HEK293 (cell line): ENCODE results near the gene CELSR1.

Experiments
- CTCF ChIA-PET: fragments of 350-600 bp; formaldehyde crosslinking; extraction: SDS; loops from one replicate; lab custom pipeline; 2021; ENCODE audit warnings: antibody characterized with exemption; lab: Yijun Ruan, JAX
- POLR2A ChIA-PET: fragments of 300-600 bp; formaldehyde crosslinking; extraction: SDS; loops from one replicate; lab custom pipeline; 2020; ENCODE audit warnings: antibody characterized with exemption, inconsistent platforms; lab: Yijun Ruan, JAX
- H3K27ac ChIP-seq: fragments of 200-500 bp; sonication (Bioruptor generic); 2 replicates; pipeline ENCODE4 v1.5.1; 2014; ENCODE audit warnings: low read depth, low read length, control low read depth, inconsistent platforms; ENCODE audit errors: extremely low read depth
- H3K36me3 ChIP-seq, 2 experiments: fragments of 200-500 bp in 1 of 2; sonication (Bioruptor generic) in 1 of 2; 1 replicate in 1 of 2; 2 replicates in 1 of 2; pipeline ENCODE4 v1.5.1; 2014 to 2017; ENCODE audit warnings: inconsistent platforms in 2 of 2, low read length in 2 of 2; ENCODE audit not compliant: control insufficient read depth in 2 of 2, insufficient read depth in 1 of 2
- H3K4me1 ChIP-seq: fragments of 200-500 bp; sonication (Bioruptor generic); 2 replicates; pipeline ENCODE4 v1.5.1; 2014; ENCODE audit warnings: mild to moderate bottlenecking, low read length, inconsistent platforms; ENCODE audit not compliant: control insufficient read depth, insufficient read depth
- H3K4me3 ChIP-seq: 2 replicates; pipeline ENCODE4 v1.5.1; 2011; ENCODE audit warnings: low read depth, mild to moderate bottlenecking, control low read depth, low read length, moderate library complexity
- H3K9me3 ChIP-seq: fragments of 200-500 bp; sonication (Bioruptor generic); 2 replicates; pipeline ENCODE4 v1.5.1; 2014; ENCODE audit warnings: low read depth, low read length, inconsistent platforms; ENCODE audit not compliant: control insufficient read depth, insufficient read depth
- AEBP2 ChIP-seq: fragments of 450-650 bp; formaldehyde crosslinking; IDR thresholded peaks from 2 replicates; pipeline ENCODE4 v1.5.1; 2016; ENCODE audit warnings: missing biosample characterization, missing genetic modification characterization, borderline replicate concordance
- EGR2 ChIP-seq: fragments of 450-650 bp; formaldehyde crosslinking; IDR thresholded peaks from 2 replicates; pipeline ENCODE4 v1.5.1; 2016; ENCODE audit warnings: low read depth, missing biosample characterization, missing genetic modification characterization
- KLF16 ChIP-seq: fragments of 450-650 bp; formaldehyde crosslinking; IDR thresholded peaks from 2 replicates; pipeline ENCODE4 v1.5.1; 2017; ENCODE audit warnings: missing biosample characterization, missing genetic modification characterization
- ZBTB21 ChIP-seq: fragments of 450-650 bp; formaldehyde crosslinking; IDR thresholded peaks from 2 replicates; pipeline ENCODE4 v1.5.1; 2017; ENCODE audit warnings: missing biosample characterization, missing genetic modification characterization
- ZBTB26 ChIP-seq: fragments of 450-650 bp; formaldehyde crosslinking; optimal IDR thresholded peaks from 2 replicates; pipeline ENCODE3; 2016; ENCODE audit warnings: missing biosample characterization, mild to moderate bottlenecking, missing genetic modification characterization
- ZBTB44 ChIP-seq: fragments of 450-650 bp; IDR thresholded peaks from 2 replicates; pipeline ENCODE4 v1.5.1; 2018; ENCODE audit warnings: missing biosample characterization, mild to moderate bottlenecking, missing genetic modification characterization
- ZEB2 ChIP-seq: fragments of 450-650 bp; formaldehyde crosslinking; IDR thresholded peaks from 2 replicates; pipeline ENCODE4 v1.5.1; 2016; ENCODE audit warnings: missing biosample characterization, missing genetic modification characterization
- ZNF114 ChIP-seq: fragments of 450-650 bp; formaldehyde crosslinking; IDR thresholded peaks from 2 replicates; pipeline ENCODE4 v1.5.0; 2017; ENCODE audit warnings: missing biosample characterization, missing genetic modification characterization
- ZNF175 ChIP-seq: fragments of 450-650 bp; formaldehyde crosslinking; IDR thresholded peaks from 2 replicates; pipeline ENCODE4 v1.5.1; 2016; ENCODE audit warnings: missing biosample characterization, missing genetic modification characterization
- ZNF202 ChIP-seq: fragments of 450-650 bp; formaldehyde crosslinking; IDR thresholded peaks from 2 replicates; pipeline ENCODE4 v1.5.1; 2016; ENCODE audit warnings: missing biosample characterization, missing genetic modification characterization, borderline replicate concordance
- ZNF311 ChIP-seq: fragments of 450-650 bp; formaldehyde crosslinking; IDR thresholded peaks from 2 replicates; pipeline ENCODE4 v1.5.1; 2017; ENCODE audit warnings: missing biosample characterization, missing genetic modification characterization, borderline replicate concordance
- ZNF426 ChIP-seq: fragments of 450-650 bp; formaldehyde crosslinking; IDR thresholded peaks from 2 replicates; pipeline ENCODE4 v1.5.1; 2017; ENCODE audit warnings: missing biosample characterization, missing genetic modification characterization, mild to moderate bottlenecking, inconsistent platforms, moderate library complexity
- ZNF473 ChIP-seq: fragments of 450-650 bp; formaldehyde crosslinking; IDR thresholded peaks from 2 replicates; pipeline ENCODE4 v1.5.1; 2017; ENCODE audit warnings: missing biosample characterization, missing genetic modification characterization
- ZNF513 ChIP-seq: fragments of 450-650 bp; IDR thresholded peaks from 2 replicates; pipeline ENCODE4 v1.5.1; 2018; ENCODE audit warnings: missing biosample characterization, missing genetic modification characterization
- ZNF514 ChIP-seq: fragments of 450-650 bp; formaldehyde crosslinking; IDR thresholded peaks from 2 replicates; pipeline ENCODE4 v1.5.1; 2016; ENCODE audit warnings: missing biosample characterization, missing genetic modification characterization
- ZNF521 ChIP-seq: fragments of 450-650 bp; formaldehyde crosslinking; IDR thresholded peaks from 2 replicates; pipeline ENCODE4 v1.5.1; 2017; ENCODE audit warnings: missing biosample characterization, mild to moderate bottlenecking, missing genetic modification characterization
- ZNF560 ChIP-seq: fragments of 450-650 bp; formaldehyde crosslinking; IDR thresholded peaks from 2 replicates; pipeline ENCODE4 v1.5.1; 2017; ENCODE audit warnings: missing biosample characterization, missing genetic modification characterization, borderline replicate concordance
- ZNF561 ChIP-seq: fragments of 450-650 bp; IDR thresholded peaks from 2 replicates; pipeline ENCODE4 v1.5.1; 2018; ENCODE audit warnings: missing biosample characterization, missing genetic modification characterization, borderline replicate concordance
- ZNF664 ChIP-seq: fragments of 450-650 bp; formaldehyde crosslinking; IDR thresholded peaks from 2 replicates; pipeline ENCODE4 v1.5.1; 2016; ENCODE audit warnings: missing biosample characterization, missing genetic modification characterization
- ZNF677 ChIP-seq: fragments of 450-650 bp; IDR thresholded peaks from 2 replicates; pipeline ENCODE4 v1.5.0; 2018; ENCODE audit warnings: missing biosample characterization, mild to moderate bottlenecking, missing genetic modification characterization, moderate library complexity
- ZNF76 ChIP-seq: fragments of 450-650 bp; formaldehyde crosslinking; IDR thresholded peaks from 2 replicates; pipeline ENCODE4; 2016; ENCODE audit warnings: low read depth, missing biosample characterization, missing genetic modification characterization, borderline replicate concordance
- ZNF791 ChIP-seq: fragments of 450-650 bp; formaldehyde crosslinking; IDR thresholded peaks from 2 replicates; pipeline ENCODE4 v1.5.1; 2016; ENCODE audit warnings: missing biosample characterization, missing genetic modification characterization
- ZNF792 ChIP-seq: fragments of 450-650 bp; formaldehyde crosslinking; IDR thresholded peaks from 2 replicates; pipeline ENCODE4 v1.5.1; 2016; ENCODE audit warnings: missing biosample characterization, missing genetic modification characterization

The CELSR1 gene

GRCh38 chr22:46370584-46371291 is 166.7 kb downstream of the CELSR1 start:
- no peak overlapping the region for H3K4me3 ChIP-seq
- peaks cover 9% of the 10 kb centered on the region; the same call in 1 of the 2 replicates for H3K4me1 ChIP-seq
- H3K9me3 ChIP-seq = no peaks in the 10 kb centered on the region
- no peak for TF ChIP-seq ZBTB21 (tag by site-specific recombination)
- TF ChIP-seq ZNF561 (tag by site-specific recombination) = no peak
- no peak for TF ChIP-seq ZNF473 (tag by site-specific recombination)
- TF ChIP-seq ZNF514 = no peak
- TF ChIP-seq ZBTB26 (tag by site-specific recombination) = no peak
- TF ChIP-seq KLF16 (tag by site-specific recombination) = no peak
- TF ChIP-seq ZNF521 (tag by site-specific recombination) = no peak
- TF ChIP-seq ZNF426 (tag by site-specific recombination) = no peak
- TF ChIP-seq ZNF677 (tag by site-specific recombination) = no peak
- TF ChIP-seq ZNF175 (tag by site-specific recombination) = no peak
- no peak for TF ChIP-seq ZNF792
- TF ChIP-seq ZNF311 (tag by site-specific recombination) = no peak
- no peak for TF ChIP-seq ZNF114 (tag by site-specific recombination)
- TF ChIP-seq ZNF560 (tag by site-specific recombination) = no peak
- no peak for TF ChIP-seq EGR2 (tag by site-specific recombination)
- H3K27ac ChIP-seq = no peak overlapping the region
- CTCF ChIA-PET = interaction anchor here (0.6 to 0.7 kb wide), 2 partner anchors 17 to 74 kb away, joined by 3 read pairs; no protein-coding TSS in a partner anchor
- POLR2A ChIA-PET = interaction anchor here (0.8 kb wide), 1 partner anchor 12 kb away, joined by 3 read pairs; no protein-coding TSS in a partner anchor
- peaks cover 4 to 21% of the 10 kb centered on the region in 2 experiments; a peak in 2 of 3 replicates for H3K36me3 ChIP-seq

GRCh38 chr22:46369716-46370583 is 167.5 kb downstream of the CELSR1 start:
- ChIA-PET POLR2A (no interaction called here), CTCF (interaction anchor here (0.6 to 0.7 kb wide), 2 partner anchors 52 to 75 kb away, joined by 3 to 4 read pairs; no protein-coding TSS in a partner anchor)
- no peak overlapping the region for H3K27ac ChIP-seq
- TF ChIP-seq ZNF76 (tag by site-specific recombination) = no peak
- TF ChIP-seq ZEB2 (tag by site-specific recombination) = no peak
- TF ChIP-seq ZBTB26 (tag by site-specific recombination) = no peak
- no peak for TF ChIP-seq ZNF202 (tag by site-specific recombination)
- no peak for TF ChIP-seq ZNF513 (tag by site-specific recombination)
- TF ChIP-seq ZNF664 = no peak
- no peak for TF ChIP-seq ZNF792
- TF ChIP-seq ZBTB44 (tag by site-specific recombination) = no peak
- TF ChIP-seq ZNF473 (tag by site-specific recombination) = no peak
- no peak for TF ChIP-seq AEBP2 (tag by site-specific recombination)
- no peak for TF ChIP-seq ZNF791

More at GRCh38 chr22:46369716-46370583, 167.5 kb downstream of the CELSR1 start:
- no peak overlapping the region for H3K4me3 ChIP-seq
- H3K4me1 ChIP-seq = peaks cover 9% of the 10 kb centered on the region; the same call in 1 of the 2 replicates
- no peaks in the 10 kb centered on the region for H3K9me3 ChIP-seq
- H3K36me3 ChIP-seq = peaks cover 0 to 21% of the 10 kb centered on the region in 2 experiments; a peak in 2 of 3 replicates
